WERI-Rb-1 (cell line): ENCODE measurements around the gene TMEM184A.

Experiments
- DNase-seq: peaks from one replicate; pipeline ENCODE4 v3.0.0-alpha.2; 2020
- H3K27ac ChIP-seq: fragments of 250-450 bp; sonication (Bioruptor Pico); 2 replicates; pipeline ENCODE4 v1.5.1; 2020; ENCODE audit warnings: mild to moderate bottlenecking, moderate library complexity
- H3K27me3 ChIP-seq: fragments of 250-450 bp; sonication (Bioruptor Pico); 2 replicates; pipeline ENCODE4 v1.5.1; 2021; ENCODE audit warnings: mild to moderate bottlenecking, low read depth, moderate library complexity; ENCODE audit not compliant: insufficient read depth, severe bottlenecking
- H3K36me3 ChIP-seq: fragments of 250-450 bp; sonication (Bioruptor Pico); 2 replicates; pipeline ENCODE4 v1.5.1; 2020; ENCODE audit warnings: mild to moderate bottlenecking, moderate library complexity
- H3K4me3 ChIP-seq: 2 replicates; pipeline ENCODE4 v1.5.1; 2011; ENCODE audit warnings: low read depth, mild to moderate bottlenecking, control low read depth, low read length
- H3K9me3 ChIP-seq: fragments of 250-450 bp; sonication (Bioruptor Pico); 2 replicates; pipeline ENCODE4 v1.5.1; 2021; ENCODE audit warnings: mild to moderate bottlenecking, moderate library complexity; ENCODE audit not compliant: severe bottlenecking
- CTCF ChIP-seq: IDR thresholded peaks from 2 replicates; pipeline ENCODE4 v1.5.1; 2011; ENCODE audit warnings: low read depth, mild to moderate bottlenecking, control low read depth, inconsistent platforms, low read length

Gene TMEM184A

GRCh38 chr7:1562116-1562515, 6.1 kb upstream of the TMEM184A start:
- peaks cover 7% of the 10 kb centered on the region for H3K36me3 ChIP-seq
- H3K27ac ChIP-seq: peak overlapping the region; percentile 73
- no peak for DNase-seq
- no peaks in the 10 kb centered on the region for H3K9me3 ChIP-seq
- TF ChIP-seq CTCF: no peak
- no peaks in the 10 kb centered on the region for H3K27me3 ChIP-seq
- H3K4me3 ChIP-seq: no peak overlapping the region

GRCh38 chr7:1561036-1561940, 5.3 kb upstream of the TMEM184A start:
- H3K4me3 ChIP-seq: no peak overlapping the region
- H3K36me3 ChIP-seq: no peaks in the 10 kb centered on the region; the same call in 1 of the 2 replicates
- DNase-seq: no peak
- H3K27me3 ChIP-seq: no peaks in the 10 kb centered on the region
- no peaks in the 10 kb centered on the region for H3K9me3 ChIP-seq
- TF ChIP-seq CTCF: no peak
- no peak overlapping the region; the same call in 1 of the 2 replicates for H3K27ac ChIP-seq

GRCh38 chr7:1560620-1561031, 4.6 kb upstream of the TMEM184A start:
- no peak overlapping the region for H3K4me3 ChIP-seq
- no peak overlapping the region for H3K27ac ChIP-seq

GRCh38 chr7:1559626-1560590, 3.9 kb upstream of the TMEM184A start:
- no peak overlapping the region for H3K4me3 ChIP-seq
- no peak overlapping the region for H3K27ac ChIP-seq
- no peaks in the 10 kb centered on the region for H3K27me3 ChIP-seq
- no peak for TF ChIP-seq CTCF
- H3K36me3 ChIP-seq: no peaks in the 10 kb centered on the region; the same call in 1 of the 2 replicates
- DNase-seq: no peak
- H3K9me3 ChIP-seq: no peaks in the 10 kb centered on the region

More at GRCh38 chr7:1560620-1561031, 4.6 kb upstream of the TMEM184A start:
- no peaks in the 10 kb centered on the region for H3K36me3 ChIP-seq
- TF ChIP-seq CTCF: no peak
- no peaks in the 10 kb centered on the region for H3K9me3 ChIP-seq
- no peaks in the 10 kb centered on the region for H3K27me3 ChIP-seq
- DNase-seq: no peak

- TF ChIP-seq CTCF: no peak
- DNase-seq: no peak
- H3K9me3 ChIP-seq: no peaks in the 10 kb centered on the region
- H3K36me3 ChIP-seq: no peaks in the 10 kb centered on the region; the same call in 1 of the 2 replicates
- H3K4me3 ChIP-seq: no peak overlapping the region
- H3K27ac ChIP-seq: no peak overlapping the region
- no peaks in the 10 kb centered on the region for H3K27me3 ChIP-seq
These were observed 3.0 kb upstream of the TMEM184A start for GRCh38 chr7:1558841-1559625.
